ENCODE results near the gene IL3.

DNA sequence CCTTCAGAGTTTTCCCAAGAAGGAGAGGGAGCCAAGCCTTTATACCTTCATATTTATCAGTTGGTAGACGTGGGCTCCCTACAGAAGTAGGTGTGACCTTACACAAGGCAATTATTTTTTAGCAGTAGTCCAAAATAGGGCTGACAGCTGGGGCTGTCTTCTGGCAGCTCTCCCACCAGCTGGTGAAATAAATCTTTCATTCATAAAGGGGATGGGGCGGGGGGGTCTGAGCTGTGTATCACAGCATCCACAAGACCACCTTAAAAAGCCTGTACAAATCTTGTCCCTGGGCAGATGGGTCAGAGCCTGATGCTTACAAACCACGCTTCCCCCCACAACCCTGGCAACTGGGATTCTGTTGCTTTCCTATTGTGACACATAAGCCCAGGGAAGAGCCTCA, 32.8 kb downstream of the IL3 start:
- TF ChIP-seq EZH2 (IDR thresholded peaks at IDR 0.05; ENCODE audit: insufficient read depth, poor library complexity, severe bottlenecking) (no peak), EZH2phosphoT487 (IDR thresholded peaks at IDR 0.05; ENCODE audit: insufficient read depth, low read depth) (no peak)
